Smooth muscle cell (in vitro differentiated cells): ENCODE results near the gene DTX4. TPM values are rescaled to one million over a fixed set of nuclear protein-coding genes. Genes with fewer than 3 reads are reported as not detected.

Experiments used
- DNase-seq: peaks from one replicate; lab custom pipeline; 2025; ENCODE audit not compliant: unreplicated experiment; lab: John Stamatoyannopoulos, UW
- H2AFZ ChIP-seq: fragments of 200-600 bp; sonication (generic); 2 replicates; pipeline ENCODE4 v1.6.0; 2016; ENCODE audit warnings: antibody characterized with exemption, low read depth, mild to moderate bottlenecking
- H3F3A ChIP-seq: fragments of 200-600 bp; sonication (generic); 2 replicates; pipeline ENCODE4 v1.6.0; 2017; ENCODE audit warnings: antibody characterized with exemption, low read depth
- H3K27ac ChIP-seq: fragments of 200-600 bp; sonication (generic); 2 replicates; pipeline ENCODE4 v1.5.1; 2016; ENCODE audit warnings: low read depth, mild to moderate bottlenecking
- H3K27me3 ChIP-seq: fragments of 200-600 bp; sonication (generic); 2 replicates; pipeline ENCODE4 v1.6.1; 2016; ENCODE audit warnings: low read depth, mild to moderate bottlenecking
- H3K36me3 ChIP-seq: fragments of 200-600 bp; sonication (generic); 2 replicates; pipeline ENCODE4 v1.5.1; 2016; ENCODE audit warnings: low read depth
- H3K4me1 ChIP-seq: fragments of 200-600 bp; sonication (generic); 2 replicates; pipeline ENCODE4 v1.5.1; 2016; ENCODE audit warnings: low read depth
- H3K4me2 ChIP-seq: fragments of 200-600 bp; sonication (generic); 2 replicates; pipeline ENCODE4 v1.6.0; 2016; ENCODE audit warnings: mild to moderate bottlenecking
- H3K4me3 ChIP-seq: fragments of 200-600 bp; sonication (generic); 2 replicates; pipeline ENCODE4 v1.5.1; 2016; ENCODE audit warnings: mild to moderate bottlenecking
- H3K79me2 ChIP-seq: fragments of 200-600 bp; sonication (generic); 2 replicates; pipeline ENCODE4 v1.6.0; 2016; ENCODE audit warnings: low read depth, mild to moderate bottlenecking
- H3K9ac ChIP-seq: fragments of 200-600 bp; sonication (generic); 2 replicates; pipeline ENCODE4 v1.6.0; 2016; ENCODE audit warnings: low read depth
- H3K9me3 ChIP-seq: fragments of 200-600 bp; sonication (generic); replicated peaks from 2 replicates; pipeline ENCODE4 v1.5.1; 2016; ENCODE audit warnings: low read depth
- H4K20me1 ChIP-seq: fragments of 200-600 bp; sonication (generic); 2 replicates; pipeline ENCODE4 v1.6.0; 2016; ENCODE audit warnings: low read depth
- WGBS: methylation state at CpG from one replicate; pipeline ENCODE4 v1.1.7; 2016; ENCODE audit warnings: low lambda C conversion rate; 5-methylcytosine and 5-hydroxymethylcytosine counted together
- polyA plus RNA-seq: library from polyadenylated mRNA; unstranded; fragments of >200 nt; fragmentation: Nextera tagmentation; extraction: Ambion mirVana; gene quantifications from 2 replicates; pipeline ENCODE4 v1.2.1, GENCODE V29; 2016
- total RNA-seq: library from RNA; depleted of rRNA; stranded (reverse); fragments of >200 nt; gene quantifications from 2 replicates; pipeline ENCODE4 v1.2.3, GENCODE V29; 2014
- TF ChIP-seq, protein P1 (sequence below): fragments of 200-600 bp; sonication (generic); IDR thresholded peaks from 2 replicates; pipeline ENCODE4 v1.5.1; 2017; ENCODE audit warnings: borderline replicate concordance, mild to moderate bottlenecking, antibody characterized with exemption; ENCODE audit not compliant: insufficient read depth, poor library complexity, severe bottlenecking

The DTX4 gene
- total and polyA plus RNA-seq, 2 experiments from 2014 or later: 10.2 to 13.0 TPM

DNA sequence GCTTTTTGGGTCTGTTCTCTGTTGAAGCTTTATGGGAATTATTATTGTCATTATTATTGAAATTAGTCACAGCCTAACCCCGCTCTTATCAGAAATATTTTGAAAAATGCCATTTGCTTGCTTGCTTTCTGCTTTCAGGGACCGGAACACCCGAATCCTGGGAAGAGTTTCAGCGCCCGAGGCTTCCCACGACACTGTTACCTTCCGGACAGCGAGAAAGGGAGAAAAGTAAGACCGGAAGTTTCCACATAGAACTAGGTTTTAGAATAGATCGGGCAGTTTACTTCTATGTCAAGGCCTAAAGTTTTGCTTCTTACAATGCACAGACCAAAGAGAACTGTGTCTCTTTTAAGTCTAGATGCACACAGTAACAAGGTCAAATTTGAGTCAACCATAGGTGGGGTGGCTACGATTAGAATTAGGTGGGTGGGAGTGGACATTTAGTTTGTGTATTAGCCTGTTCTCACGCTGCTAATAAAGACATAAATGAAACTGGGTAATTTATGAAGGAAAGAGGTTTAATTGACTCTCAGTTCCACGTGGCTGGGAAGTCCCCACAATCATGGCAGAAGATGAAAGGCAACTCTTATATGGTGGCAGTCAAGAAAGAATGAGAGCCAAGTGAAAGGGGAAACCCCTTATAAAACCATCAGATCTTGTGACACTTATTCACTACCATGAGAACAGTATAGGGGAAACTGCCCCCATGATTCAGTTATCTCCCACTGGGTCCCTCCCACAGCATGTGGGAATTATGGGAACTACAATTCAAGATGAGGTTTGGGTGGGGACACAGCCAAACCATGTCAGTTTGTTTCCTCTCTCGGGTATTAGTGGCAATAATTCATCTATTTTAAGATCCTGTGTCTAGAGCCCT, 27.9 kb downstream of the DTX4 start:
- no peaks in the 10 kb centered on the region for H3F3A ChIP-seq
- no peak overlapping the region for H2AFZ ChIP-seq
- peaks cover 5% of the 10 kb centered on the region for H3K4me1 ChIP-seq
- no peak for DNase-seq
- H3K79me2 ChIP-seq: no peaks in the 10 kb centered on the region
- H3K4me3 ChIP-seq: no peak overlapping the region
- no peak overlapping the region for H3K27ac ChIP-seq
- 93% methylated on average over 14 of the region's 14 CpGs for WGBS
- no peak overlapping the region for H3K9ac ChIP-seq
- TF ChIP-seq, protein P1, sequence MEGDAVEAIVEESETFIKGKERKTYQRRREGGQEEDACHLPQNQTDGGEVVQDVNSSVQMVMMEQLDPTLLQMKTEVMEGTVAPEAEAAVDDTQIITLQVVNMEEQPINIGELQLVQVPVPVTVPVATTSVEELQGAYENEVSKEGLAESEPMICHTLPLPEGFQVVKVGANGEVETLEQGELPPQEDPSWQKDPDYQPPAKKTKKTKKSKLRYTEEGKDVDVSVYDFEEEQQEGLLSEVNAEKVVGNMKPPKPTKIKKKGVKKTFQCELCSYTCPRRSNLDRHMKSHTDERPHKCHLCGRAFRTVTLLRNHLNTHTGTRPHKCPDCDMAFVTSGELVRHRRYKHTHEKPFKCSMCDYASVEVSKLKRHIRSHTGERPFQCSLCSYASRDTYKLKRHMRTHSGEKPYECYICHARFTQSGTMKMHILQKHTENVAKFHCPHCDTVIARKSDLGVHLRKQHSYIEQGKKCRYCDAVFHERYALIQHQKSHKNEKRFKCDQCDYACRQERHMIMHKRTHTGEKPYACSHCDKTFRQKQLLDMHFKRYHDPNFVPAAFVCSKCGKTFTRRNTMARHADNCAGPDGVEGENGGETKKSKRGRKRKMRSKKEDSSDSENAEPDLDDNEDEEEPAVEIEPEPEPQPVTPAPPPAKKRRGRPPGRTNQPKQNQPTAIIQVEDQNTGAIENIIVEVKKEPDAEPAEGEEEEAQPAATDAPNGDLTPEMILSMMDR: no peak
- H3K9me3 ChIP-seq: no peaks in the 10 kb centered on the region
- H3K4me2 ChIP-seq: no peak overlapping the region
- no peaks in the 10 kb centered on the region for H3K27me3 ChIP-seq
- H3K36me3 ChIP-seq: peaks cover 7% of the 10 kb centered on the region
- peaks cover 3% of the 10 kb centered on the region for H4K20me1 ChIP-seq

DNA sequence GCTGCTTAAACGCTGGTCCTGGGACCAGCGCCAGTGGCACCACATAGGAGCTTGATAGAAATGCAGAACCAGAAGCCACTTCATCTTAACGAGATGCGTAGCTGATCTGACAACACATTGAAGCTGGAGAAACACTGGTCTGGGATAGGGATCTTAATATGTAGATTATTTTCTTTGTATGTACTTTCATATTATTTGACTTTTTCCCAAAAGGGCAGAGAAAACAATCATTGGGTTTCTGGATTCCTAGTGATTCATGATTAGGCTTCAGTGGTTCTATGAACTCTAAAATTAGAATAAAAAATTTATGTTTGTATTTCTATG, 28.5 kb downstream of the DTX4 start:
- TF ChIP-seq, protein P1: no peak
- no peaks in the 10 kb centered on the region for H3F3A ChIP-seq
- H3K4me2 ChIP-seq: no peak overlapping the region
- no peak overlapping the region for H3K4me3 ChIP-seq
- 91% methylated on average over 4 of the region's 4 CpGs for WGBS
- no peaks in the 10 kb centered on the region for H3K27me3 ChIP-seq
- H3K27ac ChIP-seq: no peak overlapping the region
- no peak overlapping the region for H2AFZ ChIP-seq
- H3K79me2 ChIP-seq: no peaks in the 10 kb centered on the region
- peaks cover 5% of the 10 kb centered on the region for H3K4me1 ChIP-seq
- no peak for DNase-seq
- H4K20me1 ChIP-seq: peaks cover 3% of the 10 kb centered on the region
- peaks cover 7% of the 10 kb centered on the region for H3K36me3 ChIP-seq
- no peak overlapping the region for H3K9ac ChIP-seq
- no peaks in the 10 kb centered on the region for H3K9me3 ChIP-seq

DNA sequence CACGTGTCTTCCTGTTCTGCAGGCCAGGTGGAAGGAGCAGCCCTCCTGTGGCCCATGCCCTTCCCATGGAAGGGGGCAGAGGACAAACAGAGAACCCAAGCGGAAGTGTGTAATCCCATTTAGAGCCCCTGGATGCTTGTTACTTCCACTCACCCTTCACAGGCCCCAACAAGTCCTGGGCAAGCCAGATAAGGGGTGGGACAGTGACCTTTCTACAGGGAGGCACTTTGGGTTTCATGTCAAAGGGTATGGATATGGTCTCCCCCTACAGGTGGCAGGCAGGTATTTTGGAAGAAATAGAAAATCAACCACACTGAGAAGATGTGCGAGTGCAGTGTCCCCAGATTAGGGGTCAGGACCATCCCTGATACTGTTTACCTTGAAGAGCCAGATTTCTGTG, 29.4 kb downstream of the DTX4 start:
- DNase-seq: no peak
- H3K27me3 ChIP-seq: no peaks in the 10 kb centered on the region

More for the DNA sequence above, 29.4 kb downstream of the DTX4 start:
- H3K36me3 ChIP-seq: peaks cover 7% of the 10 kb centered on the region
- no peak overlapping the region for H2AFZ ChIP-seq
- TF ChIP-seq, protein P1: no peak
- H4K20me1 ChIP-seq: peaks cover 3% of the 10 kb centered on the region
- WGBS: 77% methylated on average over 3 of the region's 3 CpGs
- no peak overlapping the region for H3K27ac ChIP-seq
- H3K4me1 ChIP-seq: peaks cover 5% of the 10 kb centered on the region
- no peaks in the 10 kb centered on the region for H3K9me3 ChIP-seq
- H3K4me3 ChIP-seq: no peak overlapping the region
- H3K79me2 ChIP-seq: no peaks in the 10 kb centered on the region
- no peak overlapping the region for H3K9ac ChIP-seq
- no peaks in the 10 kb centered on the region for H3F3A ChIP-seq
- H3K4me2 ChIP-seq: no peak overlapping the region
